ENCODE data around the gene CSNK1G2.

The CSNK1G2 gene

GRCh38 chr19:1908364-1908678 is 32.7 kb upstream of the CSNK1G2 start:
- Histone ChIP-seq H3K4me1 (ENCODE audit: control insufficient read depth, insufficient read depth, low read length) (peaks cover 4% of the 10 kb centered on the region; the same call in 1 of the 2 replicates), H3K4me3 (ENCODE audit: low read depth, low read length) (no peak overlapping the region), H3K36me3 (ENCODE audit: control insufficient read depth, insufficient read depth, low read length) (peaks cover 14% of the 10 kb centered on the region), H3K27me3 (ENCODE audit: control insufficient read depth, insufficient read depth, low read length) (no peaks in the 10 kb centered on the region), H3K9me3 (ENCODE audit: control insufficient read depth, insufficient read depth, low read length) (no peaks in the 10 kb centered on the region), H3K27ac (ENCODE audit: low read depth, low read length) (no peak overlapping the region), H3K9ac (ENCODE audit: low read depth, low read length) (no peak overlapping the region)

- no peak overlapping the region for H3K9ac ChIP-seq (ENCODE audit: low read depth, low read length)
- no peak overlapping the region for H3K4me3 ChIP-seq (ENCODE audit: low read depth, low read length)
- H3K27me3 ChIP-seq (ENCODE audit: control insufficient read depth, insufficient read depth, low read length) = no peaks in the 10 kb centered on the region
- no peaks in the 10 kb centered on the region; the same call in 1 of the 2 replicates for H3K4me1 ChIP-seq (ENCODE audit: control insufficient read depth, insufficient read depth, low read length)
- peaks cover 18% of the 10 kb centered on the region for H3K36me3 ChIP-seq (ENCODE audit: control insufficient read depth, insufficient read depth, low read length)
- no peak overlapping the region for H3K27ac ChIP-seq (ENCODE audit: low read depth, low read length)
- H3K9me3 ChIP-seq (ENCODE audit: control insufficient read depth, insufficient read depth, low read length) = no peaks in the 10 kb centered on the region
Measured at GRCh38 chr19:1909761-1910080, 31.3 kb upstream of the CSNK1G2 start.

DNA sequence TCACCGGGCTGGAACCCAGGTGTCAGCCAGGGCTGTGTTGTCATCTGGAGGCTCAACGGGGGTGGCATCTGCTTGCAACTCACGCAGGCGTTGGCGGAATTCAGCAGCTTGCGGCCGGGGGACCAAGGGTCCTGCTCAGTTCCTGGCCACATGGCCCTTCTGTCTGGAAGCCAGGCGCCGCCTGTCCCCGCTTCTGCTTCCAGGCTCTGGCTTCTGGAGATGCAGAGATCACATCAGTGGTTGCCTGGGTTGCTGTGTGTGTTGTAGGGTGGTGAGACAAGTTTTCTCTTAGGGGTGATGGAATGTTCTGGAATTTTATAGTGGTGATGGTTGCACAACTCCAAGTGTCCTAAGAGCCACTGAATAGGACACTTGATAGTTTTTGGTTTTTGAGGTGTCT is 30.8 kb upstream of the CSNK1G2 start:
- Histone ChIP-seq H3K27ac (ENCODE audit: low read depth, low read length) (no peak overlapping the region), H3K27me3 (ENCODE audit: control insufficient read depth, insufficient read depth, low read length) (no peaks in the 10 kb centered on the region), H3K9me3 (ENCODE audit: control insufficient read depth, insufficient read depth, low read length) (no peaks in the 10 kb centered on the region), H3K4me1 (ENCODE audit: control insufficient read depth, insufficient read depth, low read length) (no peaks in the 10 kb centered on the region), H3K9ac (ENCODE audit: low read depth, low read length) (no peak overlapping the region), H3K36me3 (ENCODE audit: control insufficient read depth, insufficient read depth, low read length) (peaks cover 18% of the 10 kb centered on the region), H3K4me3 (ENCODE audit: low read depth, low read length) (no peak overlapping the region)

GRCh38 chr19:1911098-1911497 is 29.9 kb upstream of the CSNK1G2 start:
- Histone ChIP-seq H3K27ac (ENCODE audit: low read depth, low read length) (no peak overlapping the region), H3K27me3 (ENCODE audit: control insufficient read depth, insufficient read depth, low read length) (no peaks in the 10 kb centered on the region), H3K9ac (ENCODE audit: low read depth, low read length) (no peak overlapping the region), H3K4me1 (ENCODE audit: control insufficient read depth, insufficient read depth, low read length) (no peaks in the 10 kb centered on the region), H3K9me3 (ENCODE audit: control insufficient read depth, insufficient read depth, low read length) (no peaks in the 10 kb centered on the region), H3K4me3 (ENCODE audit: low read depth, low read length) (no peak overlapping the region), H3K36me3 (ENCODE audit: control insufficient read depth, insufficient read depth, low read length) (peaks cover 18% of the 10 kb centered on the region)

DNA sequence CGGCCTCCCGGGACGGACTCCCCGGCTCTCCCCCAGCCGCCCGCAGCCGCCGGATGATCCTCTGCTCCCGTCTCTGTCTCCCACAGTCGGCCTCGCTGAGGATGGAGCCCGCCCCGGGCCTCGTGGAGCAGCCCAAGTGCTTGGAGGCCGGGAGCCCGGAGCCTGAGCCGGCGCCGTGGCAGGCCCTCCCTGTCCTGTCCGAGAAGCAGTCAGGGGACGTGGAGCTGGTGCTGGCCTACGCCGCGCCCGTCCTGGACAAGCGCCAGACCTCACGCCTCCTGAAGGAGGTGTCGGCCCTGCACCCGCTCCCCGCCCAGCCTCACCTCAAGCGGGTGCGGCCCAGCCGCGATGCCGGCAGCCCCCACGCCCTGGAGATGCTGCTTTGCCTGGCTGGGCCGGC is 29.0 kb upstream of the CSNK1G2 start:
- Histone ChIP-seq H3K9ac (ENCODE audit: low read depth, low read length) (no peak overlapping the region), H3K4me1 (ENCODE audit: control insufficient read depth, insufficient read depth, low read length) (no peaks in the 10 kb centered on the region), H3K27me3 (ENCODE audit: control insufficient read depth, insufficient read depth, low read length) (no peaks in the 10 kb centered on the region), H3K36me3 (ENCODE audit: control insufficient read depth, insufficient read depth, low read length) (peaks cover 18% of the 10 kb centered on the region), H3K4me3 (ENCODE audit: low read depth, low read length) (no peak overlapping the region), H3K27ac (ENCODE audit: low read depth, low read length) (no peak overlapping the region), H3K9me3 (ENCODE audit: control insufficient read depth, insufficient read depth, low read length) (no peaks in the 10 kb centered on the region)

- Histone ChIP-seq H3K27ac (ENCODE audit: low read depth, low read length) (no peak overlapping the region), H3K27me3 (ENCODE audit: control insufficient read depth, insufficient read depth, low read length) (no peaks in the 10 kb centered on the region), H3K4me1 (ENCODE audit: control insufficient read depth, insufficient read depth, low read length) (no peaks in the 10 kb centered on the region), H3K9me3 (ENCODE audit: control insufficient read depth, insufficient read depth, low read length) (no peaks in the 10 kb centered on the region), H3K9ac (ENCODE audit: low read depth, low read length) (no peak overlapping the region), H3K4me3 (ENCODE audit: low read depth, low read length) (no peak overlapping the region), H3K36me3 (ENCODE audit: control insufficient read depth, insufficient read depth, low read length) (peaks cover 22% of the 10 kb centered on the region)
Measured at GRCh38 chr19:1912760-1913505, 28.0 kb upstream of the CSNK1G2 start.

- no peak overlapping the region for H3K9ac ChIP-seq (ENCODE audit: low read depth, low read length)
- H3K4me1 ChIP-seq (ENCODE audit: control insufficient read depth, insufficient read depth, low read length) = no peaks in the 10 kb centered on the region
- no peaks in the 10 kb centered on the region for H3K9me3 ChIP-seq (ENCODE audit: control insufficient read depth, insufficient read depth, low read length)
- no peak overlapping the region for H3K4me3 ChIP-seq (ENCODE audit: low read depth, low read length)
- H3K36me3 ChIP-seq (ENCODE audit: control insufficient read depth, insufficient read depth, low read length) = peaks cover 29% of the 10 kb centered on the region
- no peak overlapping the region for H3K27ac ChIP-seq (ENCODE audit: low read depth, low read length)
- H3K27me3 ChIP-seq (ENCODE audit: control insufficient read depth, insufficient read depth, low read length) = no peaks in the 10 kb centered on the region
Measured at GRCh38 chr19:1913781-1914577, 27.0 kb upstream of the CSNK1G2 start.

DNA sequence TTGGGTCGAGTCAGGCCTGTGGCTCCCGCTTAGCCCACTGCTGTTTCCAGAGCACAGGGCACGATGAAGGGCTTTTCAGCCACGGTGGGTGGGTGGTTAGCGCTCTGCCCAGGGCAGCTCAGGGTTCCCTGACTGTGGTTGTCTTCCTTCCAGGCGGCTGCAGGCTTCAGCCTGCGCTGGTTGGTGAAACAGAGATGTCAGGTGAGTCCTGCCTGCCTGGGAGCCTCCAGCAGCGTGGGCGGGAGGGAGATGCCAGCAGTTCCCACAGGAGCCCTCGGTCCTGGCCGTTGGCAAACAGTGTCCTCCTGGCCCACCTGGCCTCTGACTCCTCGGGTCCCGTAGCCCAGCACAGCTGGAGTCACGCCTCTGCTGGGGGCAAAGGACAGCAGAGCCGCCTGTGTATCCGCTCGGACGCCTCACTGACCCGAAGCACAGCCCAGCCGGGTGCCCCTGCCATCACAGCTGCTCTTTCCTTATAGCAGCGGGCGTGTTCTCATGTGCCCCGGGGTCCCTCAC is 26.1 kb upstream of the CSNK1G2 start:
- no peaks in the 10 kb centered on the region for H3K9me3 ChIP-seq (ENCODE audit: control insufficient read depth, insufficient read depth, low read length)
- peaks cover 34% of the 10 kb centered on the region for H3K36me3 ChIP-seq (ENCODE audit: control insufficient read depth, insufficient read depth, low read length)
- no peaks in the 10 kb centered on the region for H3K4me1 ChIP-seq (ENCODE audit: control insufficient read depth, insufficient read depth, low read length)
- H3K27ac ChIP-seq (ENCODE audit: low read depth, low read length) = no peak overlapping the region
- H3K4me3 ChIP-seq (ENCODE audit: low read depth, low read length) = no peak overlapping the region
- H3K27me3 ChIP-seq (ENCODE audit: control insufficient read depth, insufficient read depth, low read length) = no peaks in the 10 kb centered on the region
- no peak overlapping the region for H3K9ac ChIP-seq (ENCODE audit: low read depth, low read length)

DNA sequence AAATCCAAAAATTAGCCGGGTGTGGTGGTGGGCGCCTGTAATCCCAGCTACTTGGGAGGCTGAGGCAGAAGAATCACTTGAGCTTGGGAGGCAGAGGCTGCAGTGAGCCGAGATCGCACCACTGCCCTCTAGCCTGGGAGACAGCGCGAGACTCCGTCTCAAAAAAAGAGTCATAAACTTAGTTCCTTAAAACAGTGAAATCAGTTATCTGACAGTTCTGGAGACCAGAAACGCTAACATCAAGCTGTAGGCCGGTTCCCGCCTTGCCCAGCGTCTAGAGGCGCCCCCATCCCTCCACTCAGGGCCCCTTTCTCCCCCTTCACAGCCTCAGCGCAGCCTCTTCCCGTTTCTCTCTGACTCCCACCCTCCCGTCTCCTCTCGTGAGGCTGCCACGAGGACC is 23.8 kb upstream of the CSNK1G2 start:
- Histone ChIP-seq H3K9me3 (ENCODE audit: control insufficient read depth, insufficient read depth, low read length) (no peaks in the 10 kb centered on the region), H3K27me3 (ENCODE audit: control insufficient read depth, insufficient read depth, low read length) (no peaks in the 10 kb centered on the region), H3K4me1 (ENCODE audit: control insufficient read depth, insufficient read depth, low read length) (no peaks in the 10 kb centered on the region), H3K27ac (ENCODE audit: low read depth, low read length) (no peak overlapping the region), H3K36me3 (ENCODE audit: control insufficient read depth, insufficient read depth, low read length) (peaks cover 51% of the 10 kb centered on the region), H3K9ac (ENCODE audit: low read depth, low read length) (no peak overlapping the region), H3K4me3 (ENCODE audit: low read depth, low read length) (no peak overlapping the region)

DNA sequence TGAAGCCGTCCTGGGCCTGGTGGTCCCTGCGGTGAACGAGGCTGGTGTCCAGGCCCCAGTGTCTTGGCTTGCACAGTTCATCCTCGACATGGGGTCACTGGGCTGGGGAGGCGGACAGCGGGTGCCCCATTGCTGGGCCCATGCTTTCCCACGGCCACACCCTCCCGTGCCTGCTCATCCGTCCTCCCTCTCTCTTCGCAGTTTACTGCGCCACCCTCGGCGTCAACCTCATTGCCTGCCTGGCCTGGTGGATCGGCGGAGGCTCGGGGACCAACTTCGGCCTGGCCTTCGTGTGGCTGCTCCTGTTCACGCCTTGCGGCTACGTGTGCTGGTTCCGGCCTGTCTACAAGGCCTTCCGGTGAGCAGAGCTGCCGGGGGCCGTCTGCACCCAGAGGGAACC is 23.0 kb upstream of the CSNK1G2 start:
- H3K4me1 ChIP-seq (ENCODE audit: control insufficient read depth, insufficient read depth, low read length) = no peaks in the 10 kb centered on the region
- H3K27ac ChIP-seq (ENCODE audit: low read depth, low read length) = no peak overlapping the region
- H3K36me3 ChIP-seq (ENCODE audit: control insufficient read depth, insufficient read depth, low read length) = peaks cover 51% of the 10 kb centered on the region
- no peak overlapping the region for H3K9ac ChIP-seq (ENCODE audit: low read depth, low read length)
- no peak overlapping the region for H3K4me3 ChIP-seq (ENCODE audit: low read depth, low read length)
- no peaks in the 10 kb centered on the region for H3K27me3 ChIP-seq (ENCODE audit: control insufficient read depth, insufficient read depth, low read length)
- H3K9me3 ChIP-seq (ENCODE audit: control insufficient read depth, insufficient read depth, low read length) = no peaks in the 10 kb centered on the region

- H3K9ac ChIP-seq (ENCODE audit: low read depth, low read length) = no peak overlapping the region
- no peaks in the 10 kb centered on the region for H3K27me3 ChIP-seq (ENCODE audit: control insufficient read depth, insufficient read depth, low read length)
- H3K4me3 ChIP-seq (ENCODE audit: low read depth, low read length) = no peak overlapping the region
- no peaks in the 10 kb centered on the region for H3K4me1 ChIP-seq (ENCODE audit: control insufficient read depth, insufficient read depth, low read length)
- H3K36me3 ChIP-seq (ENCODE audit: control insufficient read depth, insufficient read depth, low read length) = peaks cover 51% of the 10 kb centered on the region
- no peak overlapping the region for H3K27ac ChIP-seq (ENCODE audit: low read depth, low read length)
- no peaks in the 10 kb centered on the region for H3K9me3 ChIP-seq (ENCODE audit: control insufficient read depth, insufficient read depth, low read length)
Measured at GRCh38 chr19:1918975-1919374, 22.0 kb upstream of the CSNK1G2 start.

Measured in HUES48 (cell line).